Duodenal mucosa (tissue), 2 donors: ENCODE data around the gene MN1.

Experiments used
- H3K27ac ChIP-seq: one replicate; pipeline ENCODE4 v1.7.0; 2013; ENCODE audit warnings: low read depth, low read length
- H3K27me3 ChIP-seq, 2 donors: one replicate each; pipeline ENCODE4 v1.7.0; 2013; ENCODE audit warnings: low read length in 2 of 2, control low read depth in 1 of 2; ENCODE audit not compliant: insufficient read depth in 2 of 2, control insufficient read depth in 1 of 2
- H3K36me3 ChIP-seq, 2 donors: one replicate each; pipeline ENCODE4 v1.7.0; 2013; ENCODE audit warnings: low read length in 2 of 2, control low read depth in 1 of 2; ENCODE audit not compliant: insufficient read depth in 2 of 2, control insufficient read depth in 1 of 2
- H3K4me1 ChIP-seq, 2 donors: one replicate each; pipeline ENCODE4 v1.7.0; 2013; ENCODE audit warnings: low read length in 2 of 2, control low read depth in 1 of 2; ENCODE audit not compliant: insufficient read depth in 2 of 2, control insufficient read depth in 1 of 2
- H3K4me3 ChIP-seq, 2 donors: one replicate each; pipeline ENCODE4 v1.7.0; 2013; ENCODE audit warnings: low read length in 2 of 2, low read depth in 1 of 2
- H3K9ac ChIP-seq, 2 donors: one replicate each; pipeline ENCODE4 v1.7.0; 2013; ENCODE audit warnings: low read length in 2 of 2, low read depth in 1 of 2
- H3K9me3 ChIP-seq, 2 donors: one replicate each; pipeline ENCODE4 v1.7.0; 2013; ENCODE audit warnings: low read length in 2 of 2, control low read depth in 1 of 2; ENCODE audit not compliant: control insufficient read depth in 1 of 2

The MN1 gene

GRCh38 chr22:27764722-27765236 lies 36.8 kb downstream of the MN1 start:
- no peaks in the 10 kb centered on the region for H3K36me3 ChIP-seq
- H3K4me3 ChIP-seq: no peak overlapping the region
- no peaks in the 10 kb centered on the region for H3K9me3 ChIP-seq
- no peak overlapping the region for H3K9ac ChIP-seq
- no peaks in the 10 kb centered on the region for H3K27me3 ChIP-seq
- H3K4me1 ChIP-seq: no peaks in the 10 kb centered on the region
- H3K27ac ChIP-seq: no peak overlapping the region

DNA sequence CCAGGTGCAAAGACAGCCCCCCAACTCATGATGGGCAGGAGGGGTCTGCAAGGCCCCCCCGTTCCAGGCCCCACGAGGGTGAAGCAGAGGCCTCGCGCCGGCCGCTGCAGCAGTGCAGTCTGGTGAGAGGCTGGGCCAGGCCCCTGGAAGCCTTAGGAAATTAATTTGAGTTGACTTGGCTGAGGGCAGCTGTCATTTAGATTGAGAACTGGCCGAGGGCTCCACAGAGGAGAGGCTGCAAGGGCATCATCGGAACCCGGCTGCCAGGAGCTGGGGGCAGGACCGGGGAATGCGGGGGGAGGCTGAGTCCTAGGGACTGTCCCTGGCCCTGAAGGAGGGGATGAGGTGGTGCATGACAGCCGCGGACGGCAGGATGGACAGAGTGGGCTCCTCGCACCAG lies 39.9 kb downstream of the MN1 start:
- H3K27me3 ChIP-seq: no peaks in the 10 kb centered on the region
- H3K4me3 ChIP-seq: no peak overlapping the region
- H3K27ac ChIP-seq: no peak overlapping the region
- no peak overlapping the region for H3K9ac ChIP-seq
- H3K9me3 ChIP-seq: no peaks in the 10 kb centered on the region
- no peaks in the 10 kb centered on the region for H3K4me1 ChIP-seq
- no peaks in the 10 kb centered on the region for H3K36me3 ChIP-seq

GRCh38 chr22:27761000-27761399 lies 40.6 kb downstream of the MN1 start:
- H3K4me1 ChIP-seq: no peaks in the 10 kb centered on the region
- H3K4me3 ChIP-seq: no peak overlapping the region
- H3K27me3 ChIP-seq: no peaks in the 10 kb centered on the region
- no peaks in the 10 kb centered on the region for H3K9me3 ChIP-seq
- H3K36me3 ChIP-seq: no peaks in the 10 kb centered on the region
- H3K27ac ChIP-seq: no peak overlapping the region
- H3K9ac ChIP-seq: no peak overlapping the region

- H3K36me3 ChIP-seq: no peaks in the 10 kb centered on the region
Measured at GRCh38 chr22:27760474-27760873, 41.1 kb downstream of the MN1 start.

DNA sequence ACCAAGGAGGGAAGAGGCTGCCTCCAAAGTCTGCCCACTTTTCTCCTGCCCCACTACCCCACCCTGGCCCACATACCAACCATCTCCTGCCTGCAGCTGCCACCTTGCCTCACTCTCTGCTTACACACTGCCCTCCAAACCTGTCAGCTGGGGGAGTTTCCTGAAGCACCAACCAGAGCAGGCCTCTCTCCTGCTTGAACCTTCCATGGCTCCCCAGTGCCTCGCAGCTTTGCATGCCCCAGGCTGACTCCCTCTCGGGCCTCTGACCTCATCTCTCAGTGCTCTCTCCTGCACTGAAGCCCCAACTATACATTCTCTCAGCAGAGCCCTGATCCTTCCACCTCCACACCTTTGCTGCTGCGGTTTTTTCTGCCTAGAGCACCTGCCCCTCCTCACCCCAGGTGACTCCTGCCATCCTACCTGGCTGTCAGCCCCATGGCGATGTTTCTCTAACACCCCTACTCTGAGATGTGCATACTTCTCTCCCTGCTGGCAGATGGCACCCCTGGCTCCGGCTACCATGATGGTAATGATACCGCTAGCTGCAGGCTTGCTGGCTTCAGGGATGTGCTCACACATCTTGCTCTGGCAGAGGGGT lies 43.5 kb downstream of the MN1 start:
- H3K27me3 ChIP-seq: no peaks in the 10 kb centered on the region
- no peak overlapping the region for H3K9ac ChIP-seq
- no peaks in the 10 kb centered on the region for H3K36me3 ChIP-seq
- H3K4me3 ChIP-seq: no peak overlapping the region
- no peak overlapping the region for H3K27ac ChIP-seq
- H3K4me1 ChIP-seq: no peaks in the 10 kb centered on the region
- H3K9me3 ChIP-seq: no peaks in the 10 kb centered on the region

More at GRCh38 chr22:27760474-27760873, 41.1 kb downstream of the MN1 start:
- no peaks in the 10 kb centered on the region for H3K27me3 ChIP-seq
- H3K9me3 ChIP-seq: no peaks in the 10 kb centered on the region
- H3K4me1 ChIP-seq: no peaks in the 10 kb centered on the region
- no peak overlapping the region for H3K9ac ChIP-seq
- no peak overlapping the region for H3K27ac ChIP-seq
- H3K4me3 ChIP-seq: no peak overlapping the region

- no peak overlapping the region for H3K27ac ChIP-seq
- no peak overlapping the region for H3K4me3 ChIP-seq
- no peaks in the 10 kb centered on the region for H3K9me3 ChIP-seq
- no peaks in the 10 kb centered on the region for H3K27me3 ChIP-seq
- H3K4me1 ChIP-seq: no peaks in the 10 kb centered on the region
- no peak overlapping the region for H3K9ac ChIP-seq
- no peaks in the 10 kb centered on the region for H3K36me3 ChIP-seq
Measured at GRCh38 chr22:27756212-27756660, 45.3 kb downstream of the MN1 start.

GRCh38 chr22:27755521-27756211 lies 45.9 kb downstream of the MN1 start:
- Histone ChIP-seq H3K27ac (no peak overlapping the region), H3K9ac (no peak overlapping the region), H3K4me1 (no peaks in the 10 kb centered on the region), H3K4me3 (no peak overlapping the region), H3K36me3 (no peaks in the 10 kb centered on the region), H3K9me3 (no peaks in the 10 kb centered on the region), H3K27me3 (no peaks in the 10 kb centered on the region)

GRCh38 chr22:27754888-27755480 lies 46.6 kb downstream of the MN1 start:
- no peak overlapping the region for H3K9ac ChIP-seq
- no peaks in the 10 kb centered on the region for H3K4me1 ChIP-seq
- H3K27ac ChIP-seq: no peak overlapping the region
- no peaks in the 10 kb centered on the region for H3K36me3 ChIP-seq
- H3K9me3 ChIP-seq: no peaks in the 10 kb centered on the region
- peaks cover 0 to under 1% of the 10 kb centered on the region in 2 donors for H3K27me3 ChIP-seq
- no peak overlapping the region for H3K4me3 ChIP-seq

DNA sequence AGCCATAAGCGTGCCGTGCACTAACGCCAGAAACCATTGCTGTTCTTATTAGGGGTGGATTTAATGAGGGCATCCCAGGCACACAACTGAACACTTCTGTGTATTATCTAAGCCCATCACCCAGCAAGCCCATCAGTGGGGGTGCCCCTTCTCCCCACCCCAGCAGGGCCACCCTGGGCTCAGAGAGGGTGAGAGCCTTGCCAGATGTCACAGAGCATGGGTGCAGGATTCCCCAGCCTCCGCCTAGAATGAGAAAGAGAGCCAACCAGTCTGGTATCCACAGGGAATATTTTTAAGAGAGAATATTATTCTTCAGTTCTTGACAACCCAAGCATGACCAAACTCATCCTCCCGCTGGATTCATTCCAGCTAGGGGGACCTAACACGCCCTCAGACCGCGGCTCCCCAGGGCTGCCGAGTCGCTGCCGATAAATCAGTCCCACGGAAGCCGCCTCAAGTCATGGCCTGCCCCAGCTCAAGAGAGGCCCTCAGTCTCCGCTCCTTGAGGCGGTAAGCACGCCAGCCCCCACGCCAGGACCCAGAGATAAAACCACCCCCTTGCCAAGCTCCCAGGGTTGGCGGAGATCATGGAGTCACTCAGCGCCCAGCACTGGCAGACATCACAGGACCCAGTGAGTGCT lies 47.2 kb downstream of the MN1 start:
- Histone ChIP-seq H3K27ac (no peak overlapping the region), H3K9ac (no peak overlapping the region)

GRCh38 chr22:27752771-27753170 lies 48.8 kb downstream of the MN1 start:
- no peak overlapping the region for H3K4me3 ChIP-seq
- H3K27me3 ChIP-seq: peaks cover 4 to 9% of the 10 kb centered on the region in 2 donors
- no peak overlapping the region for H3K9ac ChIP-seq
- no peaks in the 10 kb centered on the region for H3K36me3 ChIP-seq
- H3K4me1 ChIP-seq: peaks cover 0 to 4% of the 10 kb centered on the region in 2 donors
- H3K9me3 ChIP-seq: no peaks in the 10 kb centered on the region
- H3K27ac ChIP-seq: no peak overlapping the region

More for the DNA sequence above, 47.2 kb downstream of the MN1 start:
- Histone ChIP-seq H3K36me3 (no peaks in the 10 kb centered on the region), H3K27me3 (peaks cover 4 to 5% of the 10 kb centered on the region in 2 donors), H3K4me1 (peaks cover 0 to under 1% of the 10 kb centered on the region in 2 donors), H3K9me3 (no peaks in the 10 kb centered on the region), H3K4me3 (no peak overlapping the region)
